Osteocyte (in vitro differentiated cells): ENCODE data around the gene RGR. TPM values are rescaled to one million over a fixed set of nuclear protein-coding genes. Genes with fewer than 3 reads are reported as not detected.

Experiments used
- DNase-seq: peaks from one replicate; pipeline ENCODE4 v3.0.0; 2021; ENCODE audit warnings: mixed read lengths; ENCODE audit not compliant: unreplicated experiment; ENCODE audit errors: extremely low spot score
- H3K27ac Mint-ChIP-seq: one replicate; pipeline ENCODE4 v1.8.0; 2021; ENCODE audit warnings: mild to moderate bottlenecking, mixed read lengths; ENCODE audit not compliant: unreplicated experiment
- H3K27me3 Mint-ChIP-seq: one replicate; pipeline ENCODE4 v1.8.0; 2021; ENCODE audit warnings: mixed read lengths; ENCODE audit not compliant: unreplicated experiment
- H3K36me3 Mint-ChIP-seq: one replicate; pipeline ENCODE4 v1.8.0; 2021; ENCODE audit warnings: mixed read lengths; ENCODE audit not compliant: unreplicated experiment
- H3K4me1 Mint-ChIP-seq: one replicate; pipeline ENCODE4 v1.8.0; 2021; ENCODE audit warnings: mixed read lengths; ENCODE audit not compliant: unreplicated experiment
- H3K4me3 Mint-ChIP-seq: one replicate; pipeline ENCODE4 v1.8.0; 2021; ENCODE audit warnings: mild to moderate bottlenecking, moderate library complexity, mixed read lengths; ENCODE audit not compliant: unreplicated experiment
- H3K9me3 Mint-ChIP-seq: one replicate; pipeline ENCODE4 v1.8.0; 2021; ENCODE audit warnings: mixed read lengths; ENCODE audit not compliant: unreplicated experiment
- total RNA-seq: library from RNA; stranded (reverse); gene quantifications from 2 replicates; pipeline ENCODE4 v1.2.1, GENCODE V29; 2021
- TF ChIP-seq, protein P1 (sequence below): fragments of 200-600 bp; sonication (generic); IDR thresholded peaks from 2 replicates; pipeline ENCODE4 v1.5.0; 2021; ENCODE audit warnings: antibody characterized with exemption, mild to moderate bottlenecking, moderate library complexity

RGR gene
- total RNA-seq, 1 donor from 2014 or later, result not detected

DNA sequence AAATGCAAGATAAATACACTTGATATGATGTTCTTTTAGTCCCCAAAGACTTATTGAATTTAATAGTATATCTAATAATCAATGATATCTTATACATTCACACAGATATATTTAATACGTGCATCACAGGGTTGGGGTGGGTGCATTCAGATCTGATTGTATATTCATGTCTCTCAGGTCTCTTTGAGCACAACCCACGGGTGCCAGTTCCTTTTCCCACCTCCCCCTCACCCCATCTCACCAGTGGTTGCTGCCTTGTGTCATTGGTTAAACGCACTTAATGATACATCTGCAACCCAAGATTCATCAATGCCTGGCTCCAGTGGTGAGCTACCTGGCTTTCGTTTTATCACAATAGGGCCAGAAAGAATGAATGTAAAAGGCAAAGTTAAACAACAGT lies 9.8 kb upstream of the RGR start:
- TF ChIP-seq, protein P1, sequence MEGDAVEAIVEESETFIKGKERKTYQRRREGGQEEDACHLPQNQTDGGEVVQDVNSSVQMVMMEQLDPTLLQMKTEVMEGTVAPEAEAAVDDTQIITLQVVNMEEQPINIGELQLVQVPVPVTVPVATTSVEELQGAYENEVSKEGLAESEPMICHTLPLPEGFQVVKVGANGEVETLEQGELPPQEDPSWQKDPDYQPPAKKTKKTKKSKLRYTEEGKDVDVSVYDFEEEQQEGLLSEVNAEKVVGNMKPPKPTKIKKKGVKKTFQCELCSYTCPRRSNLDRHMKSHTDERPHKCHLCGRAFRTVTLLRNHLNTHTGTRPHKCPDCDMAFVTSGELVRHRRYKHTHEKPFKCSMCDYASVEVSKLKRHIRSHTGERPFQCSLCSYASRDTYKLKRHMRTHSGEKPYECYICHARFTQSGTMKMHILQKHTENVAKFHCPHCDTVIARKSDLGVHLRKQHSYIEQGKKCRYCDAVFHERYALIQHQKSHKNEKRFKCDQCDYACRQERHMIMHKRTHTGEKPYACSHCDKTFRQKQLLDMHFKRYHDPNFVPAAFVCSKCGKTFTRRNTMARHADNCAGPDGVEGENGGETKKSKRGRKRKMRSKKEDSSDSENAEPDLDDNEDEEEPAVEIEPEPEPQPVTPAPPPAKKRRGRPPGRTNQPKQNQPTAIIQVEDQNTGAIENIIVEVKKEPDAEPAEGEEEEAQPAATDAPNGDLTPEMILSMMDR, result no peak
- H3K36me3 Mint-ChIP-seq, result no peaks in the 10 kb centered on the region
- no peak for DNase-seq
- H3K27ac Mint-ChIP-seq, result no peak overlapping the region
- H3K9me3 Mint-ChIP-seq, result no peaks in the 10 kb centered on the region
- no peak overlapping the region for H3K4me3 Mint-ChIP-seq
- no peaks in the 10 kb centered on the region for H3K4me1 Mint-ChIP-seq
- H3K27me3 Mint-ChIP-seq, result peaks cover 15% of the 10 kb centered on the region

DNA sequence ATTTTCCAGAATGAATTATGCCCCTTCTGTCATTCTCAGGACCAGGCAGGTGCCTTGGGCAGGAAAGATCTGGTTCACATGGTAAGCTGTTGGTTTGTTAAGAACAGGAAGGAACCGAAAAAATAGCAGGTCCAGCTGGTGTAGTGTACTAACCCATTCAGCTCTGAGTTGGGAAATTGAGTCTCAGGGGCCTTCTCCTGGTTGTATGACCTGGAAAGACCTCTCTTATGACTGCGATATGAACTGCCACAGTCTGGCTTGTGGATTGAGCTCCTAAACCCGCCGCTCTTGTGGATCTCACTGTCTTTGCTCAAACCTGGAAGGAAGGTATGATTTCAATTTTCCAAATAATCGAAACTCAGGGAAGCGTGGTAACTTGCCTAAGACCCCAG lies 8.1 kb upstream of the RGR start:
- H3K4me1 Mint-ChIP-seq, result no peaks in the 10 kb centered on the region
- no peaks in the 10 kb centered on the region for H3K36me3 Mint-ChIP-seq
- H3K27ac Mint-ChIP-seq, result no peak overlapping the region
- no peak overlapping the region for H3K4me3 Mint-ChIP-seq
- peaks cover 19% of the 10 kb centered on the region for H3K27me3 Mint-ChIP-seq
- TF ChIP-seq, protein P1, result no peak
- no peaks in the 10 kb centered on the region for H3K9me3 Mint-ChIP-seq
- DNase-seq, result no peak

DNA sequence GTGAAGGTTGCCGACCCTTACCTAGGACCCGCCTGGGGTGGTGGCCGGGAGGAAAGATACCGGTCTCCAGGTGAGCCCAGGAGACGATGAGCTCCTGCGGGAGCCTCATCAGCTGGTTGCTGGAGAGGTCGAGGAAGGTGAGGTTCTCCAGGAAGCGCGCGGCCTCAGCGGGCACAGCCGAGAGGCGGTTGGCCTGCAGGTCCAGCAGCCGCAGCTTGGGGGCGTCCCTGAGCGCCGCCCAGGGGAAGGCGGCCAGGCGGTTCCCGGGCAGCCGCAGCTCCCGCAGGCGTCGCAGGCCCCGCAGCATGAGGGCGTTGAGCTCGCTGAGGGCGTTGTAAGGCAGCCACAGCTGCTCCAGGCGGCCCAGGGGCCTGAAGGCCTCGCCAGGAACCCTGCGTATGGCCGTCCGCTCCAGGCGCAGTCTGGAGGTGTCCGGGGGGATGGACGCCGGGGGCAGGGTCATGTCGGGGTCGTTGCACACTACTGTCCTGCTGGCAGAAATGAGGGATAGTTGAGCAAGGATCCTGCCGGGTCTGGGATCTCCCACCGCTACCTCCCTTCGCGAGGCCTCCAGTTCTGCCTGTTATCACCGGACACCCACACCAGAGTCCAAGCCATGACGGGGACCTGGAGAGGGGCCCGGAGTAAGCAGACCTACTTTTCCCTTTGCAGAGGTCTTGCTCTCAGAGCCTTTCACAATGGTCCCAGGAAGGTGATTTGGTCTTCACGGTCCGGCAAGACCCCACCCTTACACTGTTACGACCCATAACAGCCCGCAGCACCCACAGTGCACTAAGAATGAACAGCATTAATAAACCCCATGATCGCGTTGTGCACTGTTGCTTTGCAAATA lies 7.4 kb upstream of the RGR start:
- Mint-ChIP-seq H3K4me1 (no peaks in the 10 kb centered on the region), H3K9me3 (no peaks in the 10 kb centered on the region), H3K4me3 (no peak overlapping the region), H3K36me3 (no peaks in the 10 kb centered on the region), H3K27me3 (peaks cover 19% of the 10 kb centered on the region), H3K27ac (no peak overlapping the region)
- DNase-seq, result no peak
- TF ChIP-seq, protein P1, result no peak

DNA sequence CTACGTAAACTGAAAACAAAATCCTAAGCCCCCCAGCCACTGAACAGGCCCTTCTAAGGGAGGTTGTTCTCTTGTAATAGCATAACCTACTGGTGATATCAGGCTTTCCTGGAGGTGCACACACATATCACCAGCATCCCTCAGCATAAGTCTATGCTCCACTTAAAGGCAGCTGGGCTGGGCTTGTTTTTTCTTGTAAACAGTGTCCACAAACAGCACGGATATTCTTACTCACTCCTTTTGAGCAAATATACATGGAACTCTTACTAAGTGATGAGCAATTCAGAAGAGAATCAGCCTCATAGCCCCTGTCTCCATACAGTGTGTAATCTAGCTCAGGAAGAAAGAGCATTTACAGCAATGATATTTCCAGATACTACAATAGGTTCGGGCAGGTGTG lies 5.9 kb upstream of the RGR start:
- H3K27ac Mint-ChIP-seq, result no peak overlapping the region
- no peak for DNase-seq
- peaks cover 19% of the 10 kb centered on the region for H3K27me3 Mint-ChIP-seq
- TF ChIP-seq, protein P1, result no peak
- H3K4me3 Mint-ChIP-seq, result no peak overlapping the region
- H3K4me1 Mint-ChIP-seq, result no peaks in the 10 kb centered on the region
- H3K36me3 Mint-ChIP-seq, result no peaks in the 10 kb centered on the region
- H3K9me3 Mint-ChIP-seq, result no peaks in the 10 kb centered on the region

DNA sequence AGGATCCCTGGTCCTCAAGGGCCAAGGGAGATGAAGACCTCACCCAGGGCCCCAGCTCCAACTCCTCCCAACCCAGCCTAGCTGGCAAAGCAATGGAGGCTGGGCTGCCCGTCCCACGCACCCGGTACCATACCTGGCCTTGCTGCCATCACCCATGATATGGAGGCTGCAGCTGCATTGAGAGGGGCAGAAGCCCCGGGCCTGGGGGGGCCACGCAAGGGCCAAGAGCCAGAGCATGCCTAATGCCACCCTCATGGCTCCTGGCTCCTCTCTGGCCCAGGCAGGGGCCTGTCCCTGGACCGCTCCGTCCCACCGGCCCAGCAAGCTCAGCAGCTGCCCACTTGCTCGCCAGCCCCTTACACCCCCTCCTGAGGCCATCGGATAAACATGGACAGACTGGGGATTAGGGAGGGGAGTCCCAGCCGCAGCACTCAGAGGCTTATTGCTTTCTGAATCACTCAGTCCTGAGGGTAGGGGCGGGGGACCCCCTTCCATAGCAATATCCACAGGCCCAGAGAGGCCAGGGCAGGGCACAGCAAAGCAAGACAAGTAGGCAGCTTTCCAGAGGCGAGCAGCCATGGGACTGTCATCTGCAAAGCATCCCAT lies 3.6 kb upstream of the RGR start, which contains the start of gene LRIT1:
TSS of gene LRIT1 (minus strand) at position 362 of the 606 bp plus-strand sequence. CDS start at position 255, 107 bp downstream.
- Mint-ChIP-seq H3K4me3 (no peak within 1 kb of the TSS), H3K27me3 (peaks cover 24% of the 10 kb centered on the region), H3K4me1 (no peaks in the 10 kb centered on the region), H3K27ac (no peak within 1 kb of the TSS), H3K36me3 (no peaks in the 10 kb centered on the region), H3K9me3 (no peaks in the 10 kb centered on the region)
- no peak for DNase-seq
- TF ChIP-seq, protein P1, result no peak
